DOHH2 (cell line): ENCODE data around the gene COL20A1.
"Not testable (repeated sequence)": the region's sequence is repeated elsewhere in the genome, so short reads cannot be mapped to it uniquely, and the experiment has no call there.

Source experiments
- H3F3A ChIP-seq: fragments of 200-600 bp; sonication (generic), shearing (Covaris generic); 2 replicates; pipeline ENCODE4 v1.6.0; 2016; ENCODE audit warnings: antibody characterized with exemption, mild to moderate bottlenecking; ENCODE audit not compliant: control insufficient read depth, insufficient read depth
- H3K27ac ChIP-seq: fragments of 200-600 bp; sonication (generic); 2 replicates; pipeline ENCODE4 v1.5.1; 2014; ENCODE audit warnings: low read depth, mild to moderate bottlenecking, low read length, moderate library complexity
- H3K27me3 ChIP-seq: fragments of 200-600 bp; sonication (generic); 2 replicates; pipeline ENCODE4 v1.6.1; 2014; ENCODE audit warnings: mild to moderate bottlenecking, low read length, mixed read lengths; ENCODE audit not compliant: control insufficient read depth
- H3K36me3 ChIP-seq: fragments of 200-600 bp; sonication (generic); 2 replicates; pipeline ENCODE4 v1.6.1; 2014; ENCODE audit warnings: mild to moderate bottlenecking, low read length, moderate library complexity, mixed read lengths; ENCODE audit not compliant: control insufficient read depth
- H3K4me1 ChIP-seq: fragments of 200-600 bp; sonication (generic); 2 replicates; pipeline ENCODE4 v1.6.1; 2014; ENCODE audit warnings: mild to moderate bottlenecking, low read length, mixed read lengths; ENCODE audit not compliant: control insufficient read depth
- H3K4me2 ChIP-seq: fragments of 200-600 bp; sonication (generic); 2 replicates; pipeline ENCODE4 v1.6.0; 2014; ENCODE audit warnings: mild to moderate bottlenecking, low read length, moderate library complexity
- H3K4me3 ChIP-seq: fragments of 200-600 bp; sonication (generic); 2 replicates; pipeline ENCODE4 v1.5.1; 2014; ENCODE audit warnings: mild to moderate bottlenecking, low read length, mixed read lengths
- H3K79me2 ChIP-seq: fragments of 200-600 bp; sonication (generic); 2 replicates; pipeline ENCODE4 v1.6.1; 2014; ENCODE audit warnings: mild to moderate bottlenecking, low read length, mixed read lengths; ENCODE audit not compliant: control insufficient read depth
- H3K9me2 ChIP-seq: fragments of 200-600 bp; sonication (generic); replicated peaks from 2 replicates; pipeline ENCODE4 v1.6.1; 2014; ENCODE audit warnings: mild to moderate bottlenecking, low read length, mixed read lengths; ENCODE audit not compliant: control insufficient read depth
- H3K9me3 ChIP-seq: fragments of 200-600 bp; sonication (generic); 2 replicates; pipeline ENCODE4 v1.6.1; 2014; ENCODE audit warnings: antibody characterized with exemption, low read length, mixed read lengths; ENCODE audit not compliant: control insufficient read depth, insufficient read depth
- H4K20me1 ChIP-seq: fragments of 200-600 bp; sonication (generic); 2 replicates; pipeline ENCODE4 v1.6.0; 2014; ENCODE audit warnings: low read depth, mild to moderate bottlenecking, antibody characterized with exemption, low read length, moderate library complexity; ENCODE audit not compliant: control insufficient read depth, insufficient read depth
- CTCF ChIP-seq: fragments of 200-600 bp; sonication (generic); IDR thresholded peaks from one replicate; pipeline ENCODE4 v1.5.1; 2014; ENCODE audit warnings: antibody characterized with exemption, mild to moderate bottlenecking, low read depth, low read length; ENCODE audit not compliant: poor library complexity, severe bottlenecking
- EZH2phosphoT487 ChIP-seq: fragments of 200-600 bp; sonication (generic); IDR thresholded peaks from 2 replicates; pipeline ENCODE4 v1.6.1; 2017; ENCODE audit warnings: borderline replicate concordance, mild to moderate bottlenecking, antibody characterized with exemption, low read length, moderate library complexity, mixed read lengths

COL20A1 gene

GRCh38 chr20:63337786-63338420 lies 44.9 kb downstream of the COL20A1 start:
- H3K4me1 ChIP-seq, result no peaks in the 10 kb centered on the region
- no peaks in the 10 kb centered on the region for H3K9me3 ChIP-seq
- no peak overlapping the region for H3K27ac ChIP-seq
- H3K4me3 ChIP-seq, result no peak overlapping the region
- H3K4me2 ChIP-seq, result no peak overlapping the region
- no peaks in the 10 kb centered on the region for H3F3A ChIP-seq
- TF ChIP-seq EZH2phosphoT487 (no peak), CTCF (no peak)
- no peaks in the 10 kb centered on the region for H4K20me1 ChIP-seq
- H3K27me3 ChIP-seq, result no peaks in the 10 kb centered on the region
- H3K9me2 ChIP-seq, result no peaks in the 10 kb centered on the region
- no peaks in the 10 kb centered on the region for H3K79me2 ChIP-seq
- no peaks in the 10 kb centered on the region for H3K36me3 ChIP-seq

- H3K4me1 ChIP-seq, result not testable (repeated sequence)
Observed at GRCh38 chr20:63339154-63340094, 46.4 kb downstream of the COL20A1 start.

DNA sequence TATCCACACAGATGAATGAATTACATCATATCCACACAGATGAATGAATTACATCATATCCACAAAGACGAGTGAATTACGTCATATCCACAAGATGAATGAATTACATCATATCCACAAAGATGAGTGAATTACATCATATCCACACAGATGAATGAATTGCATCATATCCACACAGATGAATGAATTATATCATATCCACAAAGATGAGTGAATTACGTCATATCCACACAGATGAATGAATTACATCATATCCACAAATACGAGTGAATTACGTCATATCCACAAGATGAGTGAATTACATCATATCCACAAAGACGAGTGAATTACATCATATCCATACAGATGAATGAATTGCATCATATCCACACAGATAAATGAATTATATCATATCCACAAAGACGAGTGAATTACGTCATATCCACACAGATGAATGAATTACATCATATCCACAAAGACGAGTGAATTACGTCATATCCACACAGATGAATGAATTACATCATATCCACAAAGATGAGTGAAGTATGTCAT lies 47.2 kb downstream of the COL20A1 start:
- H3K9me3 ChIP-seq, H3K4me1 ChIP-seq, H3F3A ChIP-seq, H3K27me3 ChIP-seq, H3K79me2 ChIP-seq, H3K27ac ChIP-seq, H3K4me3 ChIP-seq, H3K9me2 ChIP-seq, H3K36me3 ChIP-seq, H3K4me2 ChIP-seq, H4K20me1 ChIP-seq: not testable (repeated sequence)

More at GRCh38 chr20:63339154-63340094, 46.4 kb downstream of the COL20A1 start:
- H3K79me2 ChIP-seq, H4K20me1 ChIP-seq, H3F3A ChIP-seq, H3K4me2 ChIP-seq, H3K27ac ChIP-seq, H3K9me3 ChIP-seq, H3K4me3 ChIP-seq, H3K36me3 ChIP-seq, H3K9me2 ChIP-seq, H3K27me3 ChIP-seq: not testable (repeated sequence)

DNA sequence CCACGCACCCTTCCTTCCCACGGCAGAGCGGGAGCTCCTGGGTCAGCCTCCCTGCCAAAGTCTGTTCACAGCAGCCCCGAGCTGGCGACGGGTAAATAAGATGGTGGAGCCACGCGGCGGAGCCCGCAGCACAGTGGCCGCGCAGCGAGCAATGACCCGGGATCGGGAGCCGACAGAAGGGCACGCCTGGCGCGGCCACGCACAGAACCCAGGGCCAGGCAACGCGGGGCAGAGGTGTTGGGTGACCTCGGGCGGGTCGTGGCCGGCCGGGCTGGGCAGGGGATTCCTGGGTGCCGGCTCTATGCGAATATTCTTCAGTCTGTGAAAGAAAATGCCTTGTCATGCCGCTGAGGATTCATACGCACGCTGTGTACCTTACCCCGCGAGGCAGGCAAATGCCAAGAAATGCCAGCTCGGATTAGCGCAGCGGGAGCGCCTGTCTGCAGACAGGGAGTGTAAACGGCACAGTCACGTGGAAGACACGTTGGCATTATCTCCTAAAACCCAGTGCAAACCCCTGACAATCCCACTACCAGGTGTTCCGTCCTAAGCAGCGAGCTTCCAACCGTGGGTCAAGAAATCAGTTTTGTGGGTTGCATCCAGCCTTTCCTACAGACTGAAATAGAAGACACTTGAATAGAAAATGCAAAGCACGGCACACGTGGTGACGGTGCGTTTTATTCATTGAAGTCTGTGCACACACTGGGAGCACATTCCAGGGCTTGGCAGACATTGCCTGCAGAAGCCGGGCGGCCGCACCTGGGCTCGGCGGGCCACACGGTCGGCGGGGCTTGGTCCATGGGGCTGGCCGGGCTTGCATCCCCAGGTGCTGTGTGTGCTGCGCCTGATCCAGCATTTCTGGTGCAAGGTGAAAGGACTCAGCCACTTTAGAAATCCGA lies 49.8 kb downstream of the COL20A1 start:
- Histone ChIP-seq H3K4me2 (no peak overlapping the region), H3F3A (no peaks in the 10 kb centered on the region), H4K20me1 (no peaks in the 10 kb centered on the region), H3K79me2 (no peaks in the 10 kb centered on the region), H3K9me2 (no peaks in the 10 kb centered on the region), H3K9me3 (no peaks in the 10 kb centered on the region), H3K27ac (no peak overlapping the region), H3K4me3 (no peak overlapping the region), H3K4me1 (no peaks in the 10 kb centered on the region), H3K36me3 (no peaks in the 10 kb centered on the region), H3K27me3 (no peaks in the 10 kb centered on the region)
- TF ChIP-seq CTCF (no peak), EZH2phosphoT487 (no peak)
